NCI-H460 (cell line): ENCODE results near the gene CHN1. TPM values are rescaled to one million over a fixed set of nuclear protein-coding genes. Genes with fewer than 3 reads are reported as not detected.

Experiments used
- DNase-seq: peaks from one replicate; pipeline ENCODE4 v3.0.0-alpha.2; 2016; ENCODE audit warnings: low read depth; ENCODE audit errors: extremely low read depth
- total RNA-seq: library from RNA; depleted of rRNA; stranded (reverse); fragments of >200 nt; shearing (Covaris generic); gene quantifications from 2 replicates; pipeline ENCODE4 v1.2.3, GENCODE V29; 2014

The CHN1 gene
- total RNA-seq, 1 experiment from 2014 or later, result 27.7 TPM

DNA sequence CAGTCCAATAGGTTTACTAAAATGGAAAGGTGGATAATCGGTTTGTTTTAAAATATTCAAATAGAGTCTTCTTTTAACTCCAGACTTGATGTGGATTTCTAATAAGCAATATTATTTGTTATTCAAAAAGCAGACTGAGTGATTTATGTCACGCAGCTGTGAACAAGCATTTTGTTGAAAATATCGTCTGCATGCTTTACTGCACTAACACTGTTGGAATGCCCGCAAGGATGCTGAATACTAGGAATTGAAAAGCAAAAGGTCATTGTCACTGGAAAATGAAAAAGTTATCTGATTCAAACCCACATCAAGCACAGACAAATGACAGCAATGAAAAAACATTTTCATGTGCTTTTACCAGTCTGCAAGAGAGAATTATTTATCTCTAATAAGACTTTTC is 31.1 kb downstream of the CHN1 start:
- no peak for DNase-seq

DNA sequence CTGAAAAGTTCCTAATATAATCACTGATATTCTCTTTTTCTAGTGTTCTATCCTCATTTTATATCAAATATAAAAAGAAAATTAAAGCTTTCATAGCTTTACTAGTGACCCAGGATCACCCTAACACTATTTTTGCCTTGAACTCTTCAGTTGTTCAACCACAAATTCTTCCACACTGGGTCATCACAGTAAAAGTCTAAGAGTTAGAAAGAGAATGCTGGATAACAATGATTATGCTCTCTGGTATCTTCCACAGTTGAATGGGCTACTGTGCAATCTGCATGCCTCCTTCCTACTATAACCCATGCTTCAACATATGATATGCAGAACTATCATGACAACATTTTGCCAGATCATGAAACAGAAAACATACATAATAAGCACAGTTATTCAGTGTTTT is 32.3 kb downstream of the CHN1 start:
- DNase-seq, result no peak

DNA sequence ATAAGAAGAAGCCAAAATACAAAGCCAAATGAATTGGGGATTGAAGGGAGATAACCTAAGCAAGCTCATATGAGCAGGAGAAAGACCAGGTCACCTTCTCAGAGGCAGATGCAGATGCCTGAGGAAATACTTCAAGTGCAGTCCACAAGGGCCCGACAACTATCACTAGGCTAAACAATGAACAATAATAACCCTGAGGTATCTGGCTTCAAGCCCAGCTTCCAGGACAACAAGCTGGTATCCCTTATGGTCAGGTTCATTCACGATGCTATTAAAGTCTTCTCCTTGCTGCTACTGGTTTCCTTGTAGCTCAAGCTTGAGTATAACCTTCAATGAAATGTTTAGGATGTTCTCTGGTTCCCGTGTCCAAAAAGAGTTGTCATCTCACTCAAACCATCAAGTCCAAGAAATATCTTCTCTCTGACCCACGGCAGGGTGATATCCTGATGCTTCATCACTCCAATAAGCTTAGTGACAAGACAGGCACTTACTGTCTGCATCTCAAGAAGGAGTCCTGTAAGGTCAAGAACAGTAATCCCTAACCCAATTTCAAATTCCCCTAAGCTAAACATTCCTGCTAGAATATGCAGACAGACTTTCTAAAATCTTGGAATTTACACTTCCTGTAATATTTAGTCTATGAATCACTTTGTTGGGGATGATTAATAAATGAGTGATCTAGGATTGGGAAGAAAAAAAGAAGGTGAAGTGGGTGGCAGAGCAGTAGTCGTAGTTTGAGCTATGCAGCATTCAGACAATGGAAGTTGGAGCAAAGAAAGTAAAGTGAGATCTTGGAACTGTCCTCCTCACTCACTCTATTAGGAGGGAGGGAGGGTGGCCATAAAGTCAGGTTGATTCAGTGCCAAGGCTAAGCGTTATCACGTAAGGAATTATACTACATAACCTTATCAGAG is 33.1 kb downstream of the CHN1 start:
- no peak for DNase-seq

DNA sequence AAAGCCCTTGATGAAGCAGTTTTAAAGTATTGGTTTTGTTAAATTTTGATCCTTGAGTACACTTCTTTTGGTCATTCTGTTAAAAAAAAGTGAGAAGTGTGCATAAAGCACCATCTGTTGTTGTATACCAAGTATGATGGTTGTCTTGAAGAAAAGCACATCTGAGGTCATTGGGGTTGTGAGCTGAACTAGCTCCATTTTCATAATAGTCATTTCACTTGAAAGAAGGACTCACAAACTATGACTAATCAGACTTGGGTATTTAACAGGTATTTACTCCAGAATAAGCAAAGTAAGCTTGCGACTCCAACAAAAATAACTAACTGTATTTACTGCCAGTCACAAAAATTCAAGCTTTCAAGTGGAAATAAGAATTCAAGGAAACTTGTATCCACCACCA is 35.1 kb downstream of the CHN1 start:
- no peak for DNase-seq

DNA sequence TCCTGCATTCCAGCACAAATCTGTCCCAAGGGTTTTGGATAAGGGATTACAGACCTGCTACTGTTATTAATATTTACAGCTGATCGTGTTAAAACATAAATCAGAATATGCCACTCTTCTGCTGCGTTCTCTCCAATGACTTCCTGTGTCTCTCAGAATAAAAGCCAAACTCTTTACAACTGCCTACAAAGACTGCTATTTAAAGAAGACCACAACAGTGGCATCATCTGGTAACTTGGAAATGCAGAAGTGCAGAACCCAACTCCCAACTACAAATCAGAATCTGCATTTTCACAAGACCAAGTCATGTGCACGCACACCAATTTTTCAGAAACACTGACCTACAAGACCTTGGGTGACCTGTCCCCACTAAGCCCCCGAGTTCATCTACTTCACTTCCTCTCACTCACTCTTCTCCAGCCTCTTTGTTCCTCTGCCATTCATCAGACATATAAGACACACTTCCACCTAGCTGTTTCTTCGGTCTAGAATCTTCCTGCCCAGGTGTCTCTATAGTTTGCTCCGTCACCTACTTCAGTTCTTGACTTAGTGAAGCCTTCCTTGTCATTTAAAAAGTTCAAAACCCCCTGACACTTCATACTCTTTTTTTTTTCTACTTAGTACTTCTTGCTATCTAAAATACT is 36.0 kb downstream of the CHN1 start:
- DNase-seq, result no peak

DNA sequence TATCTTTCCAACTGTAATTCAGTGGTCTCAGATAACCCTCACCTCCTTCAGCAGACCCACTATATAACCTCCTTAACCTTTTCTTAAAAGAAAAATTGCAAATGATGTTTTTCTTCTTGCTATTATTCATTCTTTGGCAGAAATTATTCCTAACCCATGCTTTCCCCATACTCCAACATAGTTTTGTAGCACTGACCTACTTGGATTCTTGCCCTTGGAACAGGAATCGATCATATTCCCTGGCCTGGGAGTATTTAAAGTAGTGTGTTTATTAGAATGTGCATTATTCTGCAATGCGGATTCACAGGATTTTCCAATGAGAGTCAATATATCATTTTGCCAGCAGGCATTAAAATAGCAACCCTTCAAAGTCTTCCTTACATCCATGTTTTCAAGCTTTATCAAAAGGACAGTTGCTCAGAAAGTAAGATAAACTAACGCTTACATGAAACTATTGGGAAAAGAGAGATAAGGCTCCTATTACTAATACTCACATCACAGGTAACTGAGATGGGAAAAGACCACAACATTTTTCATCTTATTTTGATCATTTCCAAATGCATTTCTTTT is 37.4 kb downstream of the CHN1 start:
- DNase-seq, result no peak

DNA sequence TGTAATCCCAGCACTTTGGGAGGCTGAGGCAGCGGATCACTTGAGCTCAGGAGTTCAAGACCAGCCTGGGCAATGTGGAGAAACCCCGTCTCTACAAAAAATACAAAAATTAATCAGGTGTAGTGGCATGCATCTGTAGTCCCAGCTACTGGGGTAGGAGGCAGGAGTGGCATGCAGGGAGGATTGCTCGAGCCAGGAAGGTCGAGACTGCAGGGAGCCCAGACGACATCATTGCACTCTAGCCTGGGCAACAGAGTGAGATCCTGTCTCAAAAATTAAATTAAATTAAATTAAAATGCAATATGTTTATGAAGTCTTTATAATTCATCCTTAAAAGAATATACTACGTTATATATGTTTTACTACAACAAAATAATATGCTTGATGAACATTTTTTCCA is 38.1 kb downstream of the CHN1 start:
- no peak for DNase-seq

DNA sequence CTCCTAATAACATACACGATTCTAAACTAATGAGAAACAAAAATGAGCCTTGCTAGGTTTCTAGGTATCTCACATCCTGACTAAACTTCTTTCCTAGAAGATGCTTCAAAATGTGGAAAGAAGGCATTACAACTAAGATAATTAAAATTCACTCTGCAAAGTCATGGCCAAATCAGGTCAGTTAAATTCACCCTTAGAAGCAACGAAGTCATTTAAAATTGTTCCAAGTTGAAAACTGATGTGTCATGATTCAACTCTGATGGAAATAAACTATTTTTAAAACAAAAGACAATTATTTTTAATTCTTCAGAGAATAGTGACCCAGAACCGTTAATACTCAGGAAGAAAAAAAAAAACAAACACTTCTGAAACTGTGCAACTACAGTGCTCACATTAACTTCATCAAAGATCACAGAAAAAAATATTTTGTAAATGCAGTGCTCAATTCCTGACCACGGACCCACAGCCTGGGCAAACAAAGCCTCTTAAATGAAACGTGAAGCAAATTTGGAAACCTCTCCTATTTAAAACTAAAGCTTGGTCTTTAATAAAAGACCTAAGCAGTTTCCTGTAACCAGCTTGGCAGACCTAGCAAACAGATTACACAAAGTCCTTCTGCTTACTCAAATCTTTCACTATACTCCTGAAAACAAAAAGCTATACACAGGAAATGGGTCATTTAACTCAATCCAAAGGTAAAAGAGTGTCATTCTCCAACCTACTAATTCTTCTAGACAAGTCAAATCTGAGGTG is 39.0 kb downstream of the CHN1 start:
- no peak for DNase-seq

DNA sequence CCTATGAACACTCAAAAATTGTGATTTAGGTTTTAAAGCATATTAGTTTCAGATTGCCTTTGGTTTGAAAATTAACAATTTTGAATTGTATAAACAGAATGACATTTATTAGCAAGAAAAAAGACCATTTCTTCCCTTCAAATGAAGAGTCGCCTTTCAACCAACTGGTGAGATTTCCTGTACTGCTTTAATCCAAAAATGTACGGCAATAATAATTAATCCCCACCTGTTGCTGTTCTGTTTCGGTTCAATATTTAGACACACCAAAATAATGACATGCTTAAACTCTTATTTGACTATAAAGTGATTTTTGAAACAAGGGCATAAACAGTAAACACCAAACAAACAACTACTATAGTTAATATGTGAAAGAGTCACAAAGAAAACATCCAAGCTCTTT is 39.6 kb downstream of the CHN1 start:
- DNase-seq, result no peak

DNA sequence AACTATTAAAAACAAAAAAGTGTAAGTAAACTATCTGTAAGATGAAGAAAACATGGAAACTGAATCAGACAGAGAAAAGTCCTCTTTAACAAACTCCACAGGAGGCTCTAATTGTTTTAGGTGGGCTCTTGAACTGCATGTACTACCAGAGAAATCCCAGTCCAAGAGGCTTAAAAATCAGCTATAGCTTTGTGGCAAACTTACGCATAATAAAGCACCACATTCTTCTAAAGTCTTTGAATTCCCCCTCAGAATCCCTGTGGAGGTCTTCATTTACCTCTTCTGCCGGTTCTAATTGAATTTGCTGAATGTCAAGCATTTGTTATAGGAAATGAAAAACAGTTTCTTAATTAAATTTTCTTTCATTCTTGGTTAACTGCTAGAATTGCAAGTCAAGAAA is 40.8 kb downstream of the CHN1 start:
- no peak for DNase-seq

DNA sequence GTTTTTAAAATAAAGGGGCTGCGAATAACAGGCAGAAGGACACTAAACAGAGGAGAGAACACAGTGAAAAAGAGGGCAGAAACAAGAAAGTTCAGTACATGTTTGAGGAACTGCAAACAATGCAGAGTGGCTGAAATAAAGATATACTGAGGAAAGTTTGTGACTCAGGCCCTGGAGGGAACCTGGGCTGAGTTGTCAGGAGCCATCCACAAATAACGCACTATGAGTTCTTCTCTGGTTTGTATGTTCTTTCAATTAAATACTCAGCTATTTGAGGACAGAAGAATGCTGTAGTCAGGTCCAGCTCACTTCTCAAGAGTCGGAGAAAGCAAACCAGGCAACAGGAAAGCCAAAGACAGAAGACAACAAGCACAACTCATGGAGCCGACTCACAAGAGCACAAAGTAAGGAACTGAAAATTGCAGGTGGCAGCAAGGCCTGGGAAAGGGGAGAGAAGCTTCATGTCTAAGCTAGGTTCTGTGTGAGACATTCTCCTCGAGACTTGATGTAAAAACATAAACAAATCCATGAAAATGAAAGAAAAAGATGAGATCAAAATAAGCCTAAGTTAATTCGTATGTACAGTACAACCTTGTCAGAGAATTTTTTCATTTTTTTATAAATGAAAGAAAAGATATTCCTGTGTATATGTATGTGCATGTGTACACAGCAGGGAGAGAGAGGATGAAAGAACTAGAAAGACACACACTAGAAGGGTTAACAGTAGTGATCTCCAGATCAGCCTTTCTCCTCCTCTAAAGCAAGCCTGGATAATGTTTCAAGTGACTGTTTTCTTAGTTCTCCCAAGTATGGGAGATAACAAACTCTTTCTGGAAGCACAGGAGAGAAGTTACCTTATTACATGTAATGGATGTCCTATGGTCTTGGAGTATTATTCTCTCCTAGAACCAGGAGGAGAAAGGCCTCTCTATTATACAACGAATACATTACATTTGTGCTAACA is 41.5 kb downstream of the CHN1 start:
- no peak for DNase-seq

DNA sequence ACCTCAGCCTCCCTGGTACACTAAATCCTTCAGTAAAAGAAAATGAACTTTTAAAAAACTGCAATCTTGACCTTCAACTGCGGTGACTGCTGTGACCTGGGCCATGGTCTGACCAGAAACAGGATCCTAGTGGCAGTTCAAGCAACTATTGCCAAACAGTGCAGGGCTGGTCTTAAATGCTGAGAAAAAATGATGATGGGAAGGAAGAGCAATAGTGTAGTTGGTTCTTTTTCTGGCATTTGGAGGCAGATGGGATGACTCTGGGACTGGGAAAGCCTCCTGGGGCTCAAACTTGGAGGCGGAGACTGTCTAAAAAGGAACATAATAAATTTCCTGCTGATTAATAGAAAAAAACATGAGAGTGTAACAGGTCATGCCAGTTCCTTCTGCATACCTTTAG is 45.4 kb downstream of the CHN1 start:
- no peak for DNase-seq

DNA sequence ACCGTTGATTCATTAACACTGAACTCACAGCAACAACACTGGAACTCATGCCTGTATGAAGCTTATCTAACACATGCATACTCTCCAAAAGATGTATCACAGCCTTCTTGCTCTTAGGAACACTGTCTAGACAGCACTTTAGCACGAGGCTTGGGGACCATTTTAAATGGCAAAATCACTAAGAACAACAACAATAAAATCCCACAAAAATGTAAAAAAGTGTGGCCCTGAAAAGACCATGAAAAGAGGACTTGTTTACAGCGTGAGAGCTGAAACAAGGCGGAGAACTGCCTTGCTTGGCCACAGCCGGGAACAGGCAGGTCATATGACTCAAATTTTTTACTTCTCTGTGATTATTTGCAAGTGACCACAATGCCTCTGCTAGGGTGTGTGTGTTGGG is 48.1 kb downstream of the CHN1 start:
- no peak for DNase-seq

DNA sequence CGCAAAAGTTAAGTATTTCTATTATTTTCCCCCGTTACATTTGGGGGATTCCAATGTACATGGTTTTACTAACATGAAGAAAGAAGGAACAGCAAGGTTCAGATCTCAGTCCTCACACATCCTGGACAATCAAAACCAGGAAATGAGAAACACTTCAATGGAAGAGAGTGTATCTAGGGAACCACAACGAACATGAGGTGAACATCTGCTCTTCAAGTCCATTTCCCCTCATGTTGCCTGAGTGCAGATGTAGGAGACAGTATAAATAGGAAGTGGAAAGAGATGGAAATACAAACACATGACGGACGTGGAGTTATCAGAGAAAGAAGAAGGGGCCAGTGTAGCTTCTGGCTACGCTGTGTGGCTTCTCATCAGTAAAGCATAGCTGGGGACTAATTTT is 52.6 kb downstream of the CHN1 start:
- no peak for DNase-seq

DNA sequence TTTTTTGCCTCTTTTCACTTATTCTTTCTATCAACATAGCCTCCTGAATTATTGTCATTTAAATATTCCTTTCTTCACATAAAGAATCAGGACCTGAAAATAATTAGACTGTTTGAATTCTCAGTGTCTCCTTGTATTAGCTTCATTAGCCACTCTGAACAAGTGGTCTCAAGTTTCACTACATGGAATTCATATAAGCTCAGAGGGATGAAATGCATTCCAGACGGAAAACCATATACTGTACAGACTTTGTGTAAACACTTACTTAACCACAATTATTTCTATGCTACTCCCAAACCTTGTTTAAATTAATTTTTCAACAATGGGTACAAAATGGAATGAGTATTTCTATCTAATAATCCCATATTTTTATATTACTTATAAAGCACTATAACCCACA is 53.4 kb downstream of the CHN1 start:
- no peak for DNase-seq

DNA sequence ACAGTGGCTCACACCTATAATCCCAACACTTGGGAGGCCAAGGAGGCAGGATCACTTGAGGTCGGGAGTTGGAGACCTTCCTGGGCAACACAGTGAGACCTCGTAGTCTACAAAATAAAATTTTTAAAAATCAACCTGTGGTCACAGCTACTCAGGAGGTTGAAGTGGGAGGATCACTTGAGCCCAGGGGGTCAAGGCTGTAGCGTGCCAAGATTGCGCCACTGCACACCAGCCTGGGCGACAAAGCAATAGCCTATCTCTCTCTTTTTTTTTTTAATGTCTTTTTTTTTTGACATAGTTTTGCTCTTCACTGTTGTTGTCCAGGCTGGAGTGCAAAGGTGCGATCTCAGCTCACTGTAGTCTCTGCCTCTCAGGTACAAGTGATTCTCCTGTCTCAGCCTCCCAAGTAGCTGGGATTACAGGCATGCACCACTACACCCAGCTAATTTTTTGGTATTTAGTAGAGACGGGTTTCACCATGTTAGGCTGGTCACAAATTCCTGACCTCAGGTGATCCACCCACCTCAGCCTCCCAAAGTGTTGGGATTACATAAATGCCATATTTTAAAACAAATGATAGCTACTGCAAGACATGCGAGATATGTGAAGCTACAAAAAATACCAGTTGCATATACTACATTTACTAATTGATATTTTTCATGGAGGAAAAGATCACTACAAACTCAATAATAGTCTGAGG is 55.0 kb downstream of the CHN1 start:
- no peak for DNase-seq

DNA sequence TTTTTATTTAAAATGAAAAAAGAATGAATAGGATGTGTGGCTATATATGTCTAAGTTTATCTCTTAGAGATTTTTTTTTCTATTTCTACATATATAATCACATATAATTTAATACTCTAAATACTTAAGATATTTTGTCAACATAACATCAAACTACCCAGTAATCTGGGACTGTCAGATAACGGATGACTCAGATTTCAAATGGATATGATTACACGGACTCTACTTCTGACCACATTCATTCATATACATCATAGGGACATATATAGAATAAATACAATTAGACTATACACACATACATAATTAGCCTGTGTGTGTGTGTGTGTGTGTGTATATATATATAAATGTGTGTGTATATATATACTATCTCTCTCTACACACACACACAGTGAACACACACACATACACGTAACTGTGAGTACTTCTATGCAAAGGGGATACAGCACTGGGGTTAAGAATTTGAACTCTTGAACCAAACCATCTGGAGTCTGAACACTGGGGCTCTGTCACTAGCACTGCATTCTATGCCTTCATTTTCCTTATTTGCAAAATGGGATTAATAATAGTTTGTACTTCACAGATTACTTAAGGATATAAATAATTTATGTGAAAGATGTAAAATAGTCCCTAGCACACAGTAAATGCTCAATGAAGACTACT is 59.5 kb downstream of the CHN1 start:
- no peak for DNase-seq

DNA sequence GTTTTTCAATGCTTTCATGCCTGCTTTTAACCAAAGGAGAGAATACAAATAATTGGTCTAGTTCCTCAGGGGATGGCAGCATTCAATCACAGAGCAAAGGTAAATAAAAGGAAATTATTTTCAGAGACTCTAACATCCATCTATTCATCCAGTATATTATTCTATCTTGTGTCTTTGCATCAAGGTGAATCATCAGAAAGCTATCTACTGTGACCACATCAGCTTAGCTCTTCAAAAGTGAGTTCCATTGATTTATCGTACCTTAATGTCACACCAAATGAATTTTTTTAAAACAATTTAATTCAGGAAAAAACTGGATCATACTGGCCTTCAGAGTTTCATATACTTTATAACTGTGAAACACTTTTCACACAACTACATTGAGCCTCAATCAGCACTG is 66.1 kb downstream of the CHN1 start:
- no peak for DNase-seq

DNA sequence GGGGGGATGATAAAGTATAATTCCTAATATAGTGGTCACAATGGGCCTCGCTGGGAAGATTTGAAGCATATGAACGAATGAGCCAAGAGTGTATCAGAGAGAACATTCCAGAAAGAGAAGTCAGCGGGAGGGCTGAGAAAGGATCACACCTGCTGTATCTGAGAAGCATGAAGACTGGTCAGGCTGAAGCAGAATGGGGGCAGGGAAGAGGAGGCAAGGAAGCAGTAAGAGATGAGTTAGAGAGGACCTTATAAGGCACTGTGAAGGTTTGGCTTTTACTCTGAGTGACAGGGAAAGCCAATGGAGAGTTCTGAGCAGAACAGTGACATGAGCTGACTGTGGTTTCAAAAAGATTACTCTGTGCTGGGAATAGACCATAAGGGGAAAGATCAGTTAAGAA is 73.5 kb downstream of the CHN1 start:
- DNase-seq, result no peak
